22Rv1 (cell line): ENCODE results near the gene UBL7.

Source experiments
- CTCF ChIP-seq: fragments of 450-650 bp; IDR thresholded peaks from 2 replicates; pipeline ENCODE4 v1.5.1; 2017; ENCODE audit warnings: mild to moderate bottlenecking
- ZFX ChIP-seq: fragments of 450-650 bp; IDR thresholded peaks from 2 replicates; pipeline ENCODE4 v1.6.1; 2017; ENCODE audit warnings: antibody characterized with exemption, borderline replicate concordance

GRCh38 chr15:74433592-74434262, 27.2 kb downstream of the UBL7 start, which contains the start of gene SEMA7A:
- TF ChIP-seq CTCF: no peak
- TF ChIP-seq ZFX: no peak
